HL-60 (cell line): Measurements from ENCODE around the gene ACR.

ENCODE experiments used
- GABPA ChIP-seq: IDR thresholded peaks from 2 replicates; pipeline ENCODE4 v1.6.1; 2012; ENCODE audit warnings: low read depth
- POLR2AphosphoS5 ChIP-seq: IDR thresholded peaks from 2 replicates; pipeline ENCODE4 v1.6.1; 2012; ENCODE audit warnings: low read depth
- REST ChIP-seq: IDR thresholded peaks from 2 replicates; pipeline ENCODE4 v1.6.1; 2012; ENCODE audit warnings: low read depth; ENCODE audit not compliant: insufficient replicate concordance
- SPI1 ChIP-seq: IDR thresholded peaks from 2 replicates; pipeline ENCODE4 v1.6.1; 2012; ENCODE audit warnings: low read depth, mild to moderate bottlenecking, borderline replicate concordance
- TF ChIP-seq, protein P1 (sequence below): IDR thresholded peaks from one replicate; pipeline ENCODE4 v1.5.1; 2011; ENCODE audit warnings: low read length, control low read depth, inconsistent platforms; ENCODE audit not compliant: insufficient read depth

DNA sequence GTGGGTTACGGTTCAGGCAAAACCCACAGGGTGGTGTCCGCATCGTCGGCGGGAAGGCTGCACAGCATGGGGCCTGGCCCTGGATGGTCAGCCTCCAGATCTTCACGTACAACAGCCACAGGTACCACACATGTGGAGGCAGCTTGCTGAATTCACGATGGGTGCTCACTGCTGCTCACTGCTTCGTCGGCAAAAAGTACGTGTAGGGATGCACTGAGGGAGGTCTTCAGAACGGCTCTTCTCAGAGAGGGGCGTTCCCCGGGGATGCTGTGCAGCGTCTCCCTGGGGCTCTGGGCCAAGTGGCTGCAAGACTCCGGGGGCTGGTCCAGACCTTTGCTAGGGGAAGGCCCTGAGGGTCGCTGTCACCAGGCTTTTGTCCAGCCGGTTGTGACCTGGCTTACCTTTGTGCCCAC, 1.3 kb downstream of the ACR start:
- TF ChIP-seq, protein P1, sequence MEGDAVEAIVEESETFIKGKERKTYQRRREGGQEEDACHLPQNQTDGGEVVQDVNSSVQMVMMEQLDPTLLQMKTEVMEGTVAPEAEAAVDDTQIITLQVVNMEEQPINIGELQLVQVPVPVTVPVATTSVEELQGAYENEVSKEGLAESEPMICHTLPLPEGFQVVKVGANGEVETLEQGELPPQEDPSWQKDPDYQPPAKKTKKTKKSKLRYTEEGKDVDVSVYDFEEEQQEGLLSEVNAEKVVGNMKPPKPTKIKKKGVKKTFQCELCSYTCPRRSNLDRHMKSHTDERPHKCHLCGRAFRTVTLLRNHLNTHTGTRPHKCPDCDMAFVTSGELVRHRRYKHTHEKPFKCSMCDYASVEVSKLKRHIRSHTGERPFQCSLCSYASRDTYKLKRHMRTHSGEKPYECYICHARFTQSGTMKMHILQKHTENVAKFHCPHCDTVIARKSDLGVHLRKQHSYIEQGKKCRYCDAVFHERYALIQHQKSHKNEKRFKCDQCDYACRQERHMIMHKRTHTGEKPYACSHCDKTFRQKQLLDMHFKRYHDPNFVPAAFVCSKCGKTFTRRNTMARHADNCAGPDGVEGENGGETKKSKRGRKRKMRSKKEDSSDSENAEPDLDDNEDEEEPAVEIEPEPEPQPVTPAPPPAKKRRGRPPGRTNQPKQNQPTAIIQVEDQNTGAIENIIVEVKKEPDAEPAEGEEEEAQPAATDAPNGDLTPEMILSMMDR: no peak
- TF ChIP-seq POLR2AphosphoS5 (no peak), REST (no peak), GABPA (no peak), SPI1 (no peak)
